A673 (cell line): ENCODE results near the gene CHCHD6. TPM values are rescaled to one million over a fixed set of nuclear protein-coding genes. Genes with fewer than 3 reads are reported as not detected.

ENCODE experiments used
- BruUV-seq: library from RNA; stranded (reverse); fragments of 400-500 nt; replicated peaks from 2 replicates; lab custom pipeline; 2021; lab: Mats Ljungman, UMichigan
- CTCF ChIA-PET: fragments of 300-600 bp; sonication (Branson Sonifier 250); formaldehyde crosslinking; loops from one replicate; lab custom pipeline; 2022; ENCODE audit warnings: antibody characterized with exemption; lab: Charles Lee
- POLR2A ChIA-PET: fragments of 300-600 bp; sonication (Branson Sonifier 250); formaldehyde crosslinking; loops from one replicate; lab custom pipeline; 2022; ENCODE audit warnings: antibody characterized with exemption; ENCODE audit not compliant: low non-redundant PET; lab: Charles Lee
- DNase-seq: peaks from one replicate; pipeline ENCODE4 v3.0.0-alpha.2; 2015; ENCODE audit warnings: low spot score
- H3K27ac ChIP-seq: fragments of 200-600 bp; sonication (generic); 2 replicates; pipeline ENCODE4 v1.5.1; 2016; ENCODE audit warnings: mixed run types, low read depth, mild to moderate bottlenecking, mixed read lengths, antibody characterized with exemption, low read length; ENCODE audit not compliant: poor library complexity, severe bottlenecking
- H3K27me3 ChIP-seq: fragments of 200-600 bp; sonication (generic); replicated peaks from 2 replicates; pipeline ENCODE4 v1.6.1; 2017; ENCODE audit warnings: mixed run types, low read depth, mild to moderate bottlenecking, mixed read lengths, antibody characterized with exemption, low read length; ENCODE audit not compliant: insufficient read depth, poor library complexity
- H3K36me3 ChIP-seq: fragments of 200-600 bp; sonication (generic); 2 replicates; pipeline ENCODE4 v1.6.1; 2016; ENCODE audit warnings: mixed run types, mild to moderate bottlenecking, mixed read lengths, antibody characterized with exemption, low read length; ENCODE audit not compliant: insufficient read depth, poor library complexity, severe bottlenecking
- H3K4me1 ChIP-seq: fragments of 200-600 bp; sonication (generic); 2 replicates; pipeline ENCODE4 v1.6.1; 2017; ENCODE audit warnings: mixed run types, mild to moderate bottlenecking, mixed read lengths, antibody characterized with exemption, low read length; ENCODE audit not compliant: insufficient read depth, poor library complexity, severe bottlenecking
- H3K4me3 ChIP-seq: fragments of 200-600 bp; sonication (generic); 2 replicates; pipeline ENCODE4 v1.5.1; 2016; ENCODE audit warnings: low read depth, mixed run types, mild to moderate bottlenecking, mixed read lengths, low read length; ENCODE audit not compliant: poor library complexity, severe bottlenecking
- H3K9me3 ChIP-seq: fragments of 200-600 bp; sonication (generic); 2 replicates; pipeline ENCODE4 v1.6.1; 2016; ENCODE audit warnings: mixed run types, low read depth, mild to moderate bottlenecking, mixed read lengths, antibody characterized with exemption, low read length; ENCODE audit not compliant: poor library complexity, severe bottlenecking
- EZH2 ChIP-seq: fragments of 200-600 bp; sonication (generic); IDR thresholded peaks from 2 replicates; pipeline ENCODE4 v1.6.1; 2017; ENCODE audit warnings: borderline replicate concordance, low read depth, mild to moderate bottlenecking, mixed read lengths, antibody characterized with exemption, low read length; ENCODE audit not compliant: poor library complexity, severe bottlenecking
- intact Hi-C: fragments of 100-400 bp; cut with micrococcal nuclease; formaldehyde crosslinking; loops from one replicate; pipeline ENCODE4 v1.10.0; 2022; ENCODE audit not compliant: unreplicated experiment
- total RNA-seq: library from RNA; stranded (reverse); gene quantifications from 2 replicates; pipeline ENCODE4 v1.2.3, GENCODE V29; 2021
- TF ChIP-seq, protein P1 (sequence below): fragments of 300-800, 200-600 bp; sonication (generic); conservative IDR thresholded peaks from 2 replicates; pipeline ENCODE4 v1.5.1; 2017; ENCODE audit warnings: low read depth, mild to moderate bottlenecking, antibody characterized with exemption, low read length, moderate library complexity, mixed read lengths

The CHCHD6 gene
- total RNA-seq, 1 experiment from 2014 or later = 23.3 TPM

- Histone ChIP-seq H3K36me3 (no peaks in the 10 kb centered on the region), H3K4me1 (no peaks in the 10 kb centered on the region), H3K27ac (no peak overlapping the region), H3K4me3 (no peak overlapping the region), H3K9me3 (no peaks in the 10 kb centered on the region), H3K27me3 (no peaks in the 10 kb centered on the region)
- POLR2A ChIA-PET = no interaction called here
- DNase-seq = peak; percentile 2
- CTCF ChIA-PET = no interaction called here
- intact Hi-C loops = no loop called here
- TF ChIP-seq, protein P1, sequence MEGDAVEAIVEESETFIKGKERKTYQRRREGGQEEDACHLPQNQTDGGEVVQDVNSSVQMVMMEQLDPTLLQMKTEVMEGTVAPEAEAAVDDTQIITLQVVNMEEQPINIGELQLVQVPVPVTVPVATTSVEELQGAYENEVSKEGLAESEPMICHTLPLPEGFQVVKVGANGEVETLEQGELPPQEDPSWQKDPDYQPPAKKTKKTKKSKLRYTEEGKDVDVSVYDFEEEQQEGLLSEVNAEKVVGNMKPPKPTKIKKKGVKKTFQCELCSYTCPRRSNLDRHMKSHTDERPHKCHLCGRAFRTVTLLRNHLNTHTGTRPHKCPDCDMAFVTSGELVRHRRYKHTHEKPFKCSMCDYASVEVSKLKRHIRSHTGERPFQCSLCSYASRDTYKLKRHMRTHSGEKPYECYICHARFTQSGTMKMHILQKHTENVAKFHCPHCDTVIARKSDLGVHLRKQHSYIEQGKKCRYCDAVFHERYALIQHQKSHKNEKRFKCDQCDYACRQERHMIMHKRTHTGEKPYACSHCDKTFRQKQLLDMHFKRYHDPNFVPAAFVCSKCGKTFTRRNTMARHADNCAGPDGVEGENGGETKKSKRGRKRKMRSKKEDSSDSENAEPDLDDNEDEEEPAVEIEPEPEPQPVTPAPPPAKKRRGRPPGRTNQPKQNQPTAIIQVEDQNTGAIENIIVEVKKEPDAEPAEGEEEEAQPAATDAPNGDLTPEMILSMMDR = no peak
- TF ChIP-seq EZH2 = no peak
- BruUV-seq = no TSS peak
Observed at GRCh38 chr3:126858887-126859286, 154.8 kb downstream of the CHCHD6 start.

DNA sequence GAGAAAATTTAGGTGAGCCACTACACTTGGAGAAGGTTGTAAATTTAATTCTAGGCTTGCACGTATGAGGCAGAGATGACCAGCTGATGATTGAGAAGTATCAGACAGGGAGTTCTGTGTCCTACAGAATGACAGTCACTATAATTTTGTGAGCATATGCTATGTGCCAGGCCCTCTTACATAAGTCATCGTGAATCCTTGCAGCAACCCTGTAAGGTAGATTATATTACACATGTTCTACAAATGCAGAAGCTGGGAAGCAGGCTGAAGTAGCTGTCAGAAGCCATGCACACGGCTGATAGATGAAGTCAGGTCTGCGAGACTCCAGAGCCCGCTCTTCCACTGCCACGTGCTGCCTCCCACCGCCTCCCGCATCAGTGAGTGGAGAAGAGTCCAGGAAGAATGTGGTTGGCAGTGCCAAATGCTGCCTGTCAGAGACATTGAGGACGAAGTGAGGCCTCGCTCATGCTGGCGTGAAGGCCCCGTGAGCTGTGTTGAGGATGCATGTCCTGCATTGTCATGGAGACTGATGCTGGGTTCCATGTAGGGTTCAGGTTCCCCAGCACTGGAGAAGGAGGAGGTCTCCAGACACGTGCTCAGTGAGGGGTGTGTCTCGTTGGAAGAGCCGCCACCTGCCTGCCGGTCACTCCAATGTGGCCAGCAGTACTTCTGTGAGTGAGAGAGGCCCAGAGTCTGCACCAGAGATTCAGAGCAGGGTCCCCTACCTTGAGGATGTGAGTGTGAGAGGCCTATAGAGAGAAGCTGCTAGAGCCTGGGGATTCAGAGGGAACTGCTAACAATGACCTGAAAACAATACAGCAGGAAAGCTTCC is 155.6 kb downstream of the CHCHD6 start:
- Histone ChIP-seq H3K36me3 (no peaks in the 10 kb centered on the region), H3K27ac (no peak overlapping the region), H3K4me3 (no peak overlapping the region), H3K9me3 (no peaks in the 10 kb centered on the region), H3K4me1 (no peaks in the 10 kb centered on the region), H3K27me3 (no peaks in the 10 kb centered on the region)
- POLR2A ChIA-PET = no interaction called here
- DNase-seq = no peak
- no TSS peak for BruUV-seq
- CTCF ChIA-PET = no interaction called here
- intact Hi-C loops = no loop called here
- TF ChIP-seq EZH2 = no peak
- TF ChIP-seq, protein P1 = no peak

- H3K4me3 ChIP-seq = no peak overlapping the region
- no peaks in the 10 kb centered on the region for H3K4me1 ChIP-seq
- ChIA-PET POLR2A (no interaction called here), CTCF (no interaction called here)
- TF ChIP-seq, protein P1 = no peak
- TF ChIP-seq EZH2 = no peak
- H3K27ac ChIP-seq = no peak overlapping the region
- no peaks in the 10 kb centered on the region for H3K36me3 ChIP-seq
- DNase-seq = no peak
- intact Hi-C loops = no loop called here
- no TSS peak for BruUV-seq
- no peaks in the 10 kb centered on the region for H3K27me3 ChIP-seq
- H3K9me3 ChIP-seq = no peaks in the 10 kb centered on the region
Observed at GRCh38 chr3:126865736-126866135, 161.7 kb downstream of the CHCHD6 start.
